Measurements from ENCODE around the gene C11orf86.

DNA sequence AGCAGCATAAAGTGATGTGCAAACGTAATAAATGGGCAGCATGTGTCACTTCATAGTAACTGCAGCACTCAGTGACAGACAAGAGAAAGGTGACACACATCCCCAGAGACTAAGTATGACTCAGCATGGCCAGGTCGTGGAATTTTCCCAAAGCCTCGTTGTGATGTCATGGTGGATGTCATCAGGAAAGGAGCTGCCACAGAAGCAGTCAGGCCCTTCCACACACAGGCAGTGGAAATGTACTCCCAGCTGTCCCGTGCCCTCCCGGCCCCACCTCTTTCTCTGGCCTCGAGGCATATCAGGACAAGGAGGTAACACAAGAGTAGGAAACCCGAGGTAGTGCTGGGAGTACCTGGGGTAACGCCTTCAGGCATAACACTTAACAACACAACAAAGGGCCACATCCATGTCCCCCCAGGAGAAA lies 25.0 kb upstream of the C11orf86 start:
- TF ChIP-seq, protein P1, sequence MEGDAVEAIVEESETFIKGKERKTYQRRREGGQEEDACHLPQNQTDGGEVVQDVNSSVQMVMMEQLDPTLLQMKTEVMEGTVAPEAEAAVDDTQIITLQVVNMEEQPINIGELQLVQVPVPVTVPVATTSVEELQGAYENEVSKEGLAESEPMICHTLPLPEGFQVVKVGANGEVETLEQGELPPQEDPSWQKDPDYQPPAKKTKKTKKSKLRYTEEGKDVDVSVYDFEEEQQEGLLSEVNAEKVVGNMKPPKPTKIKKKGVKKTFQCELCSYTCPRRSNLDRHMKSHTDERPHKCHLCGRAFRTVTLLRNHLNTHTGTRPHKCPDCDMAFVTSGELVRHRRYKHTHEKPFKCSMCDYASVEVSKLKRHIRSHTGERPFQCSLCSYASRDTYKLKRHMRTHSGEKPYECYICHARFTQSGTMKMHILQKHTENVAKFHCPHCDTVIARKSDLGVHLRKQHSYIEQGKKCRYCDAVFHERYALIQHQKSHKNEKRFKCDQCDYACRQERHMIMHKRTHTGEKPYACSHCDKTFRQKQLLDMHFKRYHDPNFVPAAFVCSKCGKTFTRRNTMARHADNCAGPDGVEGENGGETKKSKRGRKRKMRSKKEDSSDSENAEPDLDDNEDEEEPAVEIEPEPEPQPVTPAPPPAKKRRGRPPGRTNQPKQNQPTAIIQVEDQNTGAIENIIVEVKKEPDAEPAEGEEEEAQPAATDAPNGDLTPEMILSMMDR (IDR thresholded peaks at IDR 0.05; ENCODE audit: borderline replicate concordance, extremely low read depth, low read length, poor library complexity, severe bottlenecking) = no peak
- TF ChIP-seq EZH2 (IDR thresholded peaks at IDR 0.05; ENCODE audit: borderline replicate concordance, low read depth, low read length, severe bottlenecking) = no peak
